Measurements from ENCODE around the gene GHR. TPM values are rescaled to one million over a fixed set of nuclear protein-coding genes. Genes with fewer than 3 reads are reported as not detected.

Gene GHR
- total RNA-seq, 4 donors from 2014 or later: 2.0 to 6.0 (median 3.8) TPM

- DNase-seq: no peak
- Histone ChIP-seq H3K36me3 (no peaks in the 10 kb centered on the region), H3K4me1 (peaks cover 0 to 35% (median 0%) of the 10 kb centered on the region in 3 donors), H3K27ac (peak overlapping the region in 1 of 4 donors; percentile 51), H3K9me3 (no peaks in the 10 kb centered on the region), H3K4me3 (peak overlapping the region in 1 of 4 donors; percentile 2), H3K27me3 (no peaks in the 10 kb centered on the region)
- intact Hi-C loops (cut with DNase I): no loop called here
- TF ChIP-seq, protein P1, sequence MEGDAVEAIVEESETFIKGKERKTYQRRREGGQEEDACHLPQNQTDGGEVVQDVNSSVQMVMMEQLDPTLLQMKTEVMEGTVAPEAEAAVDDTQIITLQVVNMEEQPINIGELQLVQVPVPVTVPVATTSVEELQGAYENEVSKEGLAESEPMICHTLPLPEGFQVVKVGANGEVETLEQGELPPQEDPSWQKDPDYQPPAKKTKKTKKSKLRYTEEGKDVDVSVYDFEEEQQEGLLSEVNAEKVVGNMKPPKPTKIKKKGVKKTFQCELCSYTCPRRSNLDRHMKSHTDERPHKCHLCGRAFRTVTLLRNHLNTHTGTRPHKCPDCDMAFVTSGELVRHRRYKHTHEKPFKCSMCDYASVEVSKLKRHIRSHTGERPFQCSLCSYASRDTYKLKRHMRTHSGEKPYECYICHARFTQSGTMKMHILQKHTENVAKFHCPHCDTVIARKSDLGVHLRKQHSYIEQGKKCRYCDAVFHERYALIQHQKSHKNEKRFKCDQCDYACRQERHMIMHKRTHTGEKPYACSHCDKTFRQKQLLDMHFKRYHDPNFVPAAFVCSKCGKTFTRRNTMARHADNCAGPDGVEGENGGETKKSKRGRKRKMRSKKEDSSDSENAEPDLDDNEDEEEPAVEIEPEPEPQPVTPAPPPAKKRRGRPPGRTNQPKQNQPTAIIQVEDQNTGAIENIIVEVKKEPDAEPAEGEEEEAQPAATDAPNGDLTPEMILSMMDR (IDR thresholded peaks at IDR 0.05): no peak
- TF ChIP-seq POLR2A (IDR thresholded peaks at IDR 0.05): no peak
- WGBS, 2 donors: 52 to 60% methylated on average over 5 of the region's 5 CpGs
These were observed 143.5 kb downstream of the GHR start for GRCh38 chr5:42566652-42567295.

- Histone ChIP-seq H3K27me3 (no peaks in the 10 kb centered on the region), H3K9me3 (no peaks in the 10 kb centered on the region), H3K36me3 (no peaks in the 10 kb centered on the region), H3K4me1 (peaks cover 0 to 29% (median 0%) of the 10 kb centered on the region in 3 donors), H3K27ac (no peak overlapping the region), H3K4me3 (no peak overlapping the region)
- intact Hi-C loops (cut with DNase I): no loop called here
- TF ChIP-seq, protein P1 (IDR thresholded peaks at IDR 0.05): no peak
- TF ChIP-seq POLR2A (IDR thresholded peaks at IDR 0.05): no peak
- WGBS, 2 donors: 91 to 97% methylated on average over 2 of the region's 2 CpGs
- no peak for DNase-seq
These were observed 146.1 kb downstream of the GHR start for GRCh38 chr5:42569325-42569724.

DNA sequence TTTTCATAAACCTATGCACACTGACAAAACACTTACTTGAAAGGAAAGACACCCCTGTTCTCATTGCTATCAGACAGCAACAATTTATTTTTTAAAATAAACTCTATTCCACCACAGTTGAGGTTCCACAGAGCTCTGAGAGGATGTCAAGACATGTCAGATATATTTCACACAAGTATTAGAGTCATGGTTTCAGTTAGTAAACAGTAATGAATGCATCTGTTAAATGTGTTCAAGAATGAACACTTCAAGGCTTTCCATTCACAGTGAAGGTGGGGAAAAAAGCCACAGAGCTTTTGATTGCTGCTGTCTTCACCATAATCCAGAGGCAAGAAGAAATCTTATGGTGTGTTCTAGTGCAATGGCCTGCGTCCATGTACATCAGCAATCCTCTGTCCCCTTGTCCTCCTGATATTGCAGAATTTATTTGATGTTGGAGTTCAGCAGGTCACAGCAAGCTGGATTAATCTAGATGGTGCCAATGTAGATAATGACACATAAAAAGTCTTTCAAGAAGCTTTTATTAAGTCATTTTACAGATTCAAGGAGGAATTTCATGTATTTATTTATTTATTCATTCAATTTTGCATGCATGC lies 146.8 kb downstream of the GHR start:
- no peaks in the 10 kb centered on the region for H3K27me3 ChIP-seq
- intact Hi-C loops (cut with DNase I): no loop called here
- H3K9me3 ChIP-seq: no peaks in the 10 kb centered on the region
- H3K36me3 ChIP-seq: no peaks in the 10 kb centered on the region
- WGBS, 2 donors: 76 to 100% methylated on average over 1 of the region's 1 CpG
- no peak for DNase-seq
- H3K4me1 ChIP-seq: peaks cover 0 to 22% (median 0%) of the 10 kb centered on the region in 3 donors
- no peak overlapping the region for H3K27ac ChIP-seq
- no peak for TF ChIP-seq POLR2A (IDR thresholded peaks at IDR 0.05)
- TF ChIP-seq, protein P1 (IDR thresholded peaks at IDR 0.05): no peak
- no peak overlapping the region for H3K4me3 ChIP-seq

DNA sequence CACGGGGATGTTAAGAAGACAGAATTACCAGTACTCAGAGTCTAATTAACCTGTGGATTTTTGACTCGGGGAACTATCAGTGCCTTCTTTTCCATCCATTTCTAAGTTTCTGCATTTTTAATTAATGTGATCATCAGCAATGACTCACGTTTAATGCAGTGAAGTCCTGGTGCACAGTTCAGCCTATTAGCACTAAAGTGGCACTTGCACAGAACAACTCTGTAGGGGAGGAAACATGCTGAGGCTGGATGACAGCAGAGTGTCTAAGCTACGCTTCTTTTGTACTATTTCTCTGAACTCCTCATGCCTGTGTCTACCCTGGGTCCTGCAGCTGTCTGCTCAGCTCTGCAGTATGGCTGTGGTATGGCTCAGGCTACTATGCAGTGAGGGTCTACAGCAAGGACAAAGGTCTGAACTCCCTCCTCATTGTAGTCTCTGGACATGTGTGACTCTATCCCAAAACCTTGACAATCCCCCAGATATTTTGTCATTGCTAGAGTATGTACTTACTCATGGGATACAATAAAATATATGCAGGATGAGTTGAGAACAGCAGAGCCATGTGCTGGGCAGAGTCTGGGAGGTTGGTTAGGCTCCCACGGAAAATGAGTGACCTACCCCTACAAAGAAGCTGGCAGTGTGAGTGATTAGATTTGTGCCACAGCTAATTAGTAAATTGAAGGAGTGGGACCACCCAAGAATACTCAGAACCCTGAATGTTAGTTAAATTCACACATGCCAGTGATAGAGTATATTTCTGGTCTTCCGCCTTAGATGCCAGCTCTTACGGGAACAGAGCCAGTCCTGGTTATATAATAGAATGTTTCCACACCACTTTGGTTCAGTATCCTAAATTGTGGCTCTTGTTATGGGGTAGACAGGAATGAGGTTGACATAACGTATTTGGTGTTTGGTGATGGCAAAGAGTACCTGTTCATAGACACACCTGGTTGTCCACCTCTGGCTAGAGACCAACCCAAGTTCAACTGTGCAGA lies 148.0 kb downstream of the GHR start:
- no peaks in the 10 kb centered on the region for H3K9me3 ChIP-seq
- H3K36me3 ChIP-seq: no peaks in the 10 kb centered on the region
- DNase-seq: no peak

More for the DNA sequence above, 148.0 kb downstream of the GHR start:
- H3K4me3 ChIP-seq: no peak overlapping the region
- no peak overlapping the region for H3K27ac ChIP-seq
- TF ChIP-seq, protein P1 (IDR thresholded peaks at IDR 0.05): no peak
- no peak for TF ChIP-seq POLR2A (IDR thresholded peaks at IDR 0.05)
- WGBS, 2 donors: 59 to 64% methylated on average over 8 of the region's 8 CpGs
- H3K27me3 ChIP-seq: no peaks in the 10 kb centered on the region
- intact Hi-C loops (cut with DNase I): no loop called here
- peaks cover 0 to 11% (median 0%) of the 10 kb centered on the region in 3 donors for H3K4me1 ChIP-seq
